ENCODE data around the gene PC. TPM values are rescaled to one million over a fixed set of nuclear protein-coding genes. Genes with fewer than 3 reads are reported as not detected.
A peak's percentile ranks its signal among the peaks of the same experiment; 100 is the strongest.

Gene PC
- total RNA-seq, 3 donors from 2014 or later = 20.0 to 43.8 (median 43.3) TPM

DNA sequence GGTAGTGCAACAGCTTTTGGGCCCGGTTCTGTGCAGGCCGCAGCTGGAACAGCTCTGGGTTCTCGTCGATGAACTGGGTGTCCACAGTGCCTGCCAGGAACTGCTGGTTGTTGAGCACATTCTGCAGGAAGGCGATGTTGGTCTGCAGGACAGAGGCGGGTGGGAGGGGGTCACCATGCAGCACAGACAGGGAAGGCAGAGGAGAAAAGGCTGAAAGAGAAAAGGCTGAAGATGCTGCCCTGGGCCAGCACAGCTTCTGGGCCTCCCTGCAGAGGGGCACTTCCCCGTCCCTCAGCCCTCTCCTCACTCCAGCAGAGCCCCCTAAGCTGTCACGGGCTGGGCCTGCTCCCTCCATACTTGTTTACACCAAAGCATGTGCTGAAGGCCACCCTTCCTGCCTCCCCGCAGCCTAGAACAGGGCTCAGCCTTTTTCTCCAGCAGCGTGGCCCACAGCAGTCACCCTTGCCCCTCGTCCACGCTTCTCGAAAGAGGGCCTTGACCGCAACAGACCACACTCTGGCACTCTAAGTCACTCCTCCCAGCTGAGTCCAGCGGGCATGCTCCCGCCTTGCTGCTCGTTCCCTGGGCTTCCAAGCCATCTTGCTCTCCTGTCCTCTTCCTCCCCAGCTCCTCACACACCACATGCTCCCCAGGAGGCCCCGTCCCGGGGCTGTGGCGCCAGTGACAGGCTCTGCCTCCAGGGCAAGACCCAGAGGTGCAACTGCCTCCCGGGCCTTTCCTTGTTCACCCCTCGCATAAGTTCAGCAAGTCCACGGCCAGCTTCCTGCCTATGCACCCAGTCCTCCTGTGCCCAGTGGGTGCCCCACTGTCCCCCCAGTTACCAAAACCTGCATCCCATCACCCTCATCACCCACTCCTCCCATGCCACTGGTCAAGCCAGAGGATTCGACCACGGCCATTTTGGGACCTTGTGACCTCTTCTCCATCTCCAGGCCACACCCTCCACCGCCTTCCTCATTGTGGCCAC is 104.6 kb downstream of the PC start:
- TF ChIP-seq, protein P1, sequence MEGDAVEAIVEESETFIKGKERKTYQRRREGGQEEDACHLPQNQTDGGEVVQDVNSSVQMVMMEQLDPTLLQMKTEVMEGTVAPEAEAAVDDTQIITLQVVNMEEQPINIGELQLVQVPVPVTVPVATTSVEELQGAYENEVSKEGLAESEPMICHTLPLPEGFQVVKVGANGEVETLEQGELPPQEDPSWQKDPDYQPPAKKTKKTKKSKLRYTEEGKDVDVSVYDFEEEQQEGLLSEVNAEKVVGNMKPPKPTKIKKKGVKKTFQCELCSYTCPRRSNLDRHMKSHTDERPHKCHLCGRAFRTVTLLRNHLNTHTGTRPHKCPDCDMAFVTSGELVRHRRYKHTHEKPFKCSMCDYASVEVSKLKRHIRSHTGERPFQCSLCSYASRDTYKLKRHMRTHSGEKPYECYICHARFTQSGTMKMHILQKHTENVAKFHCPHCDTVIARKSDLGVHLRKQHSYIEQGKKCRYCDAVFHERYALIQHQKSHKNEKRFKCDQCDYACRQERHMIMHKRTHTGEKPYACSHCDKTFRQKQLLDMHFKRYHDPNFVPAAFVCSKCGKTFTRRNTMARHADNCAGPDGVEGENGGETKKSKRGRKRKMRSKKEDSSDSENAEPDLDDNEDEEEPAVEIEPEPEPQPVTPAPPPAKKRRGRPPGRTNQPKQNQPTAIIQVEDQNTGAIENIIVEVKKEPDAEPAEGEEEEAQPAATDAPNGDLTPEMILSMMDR (IDR thresholded peaks at IDR 0.05) = no peak

DNA sequence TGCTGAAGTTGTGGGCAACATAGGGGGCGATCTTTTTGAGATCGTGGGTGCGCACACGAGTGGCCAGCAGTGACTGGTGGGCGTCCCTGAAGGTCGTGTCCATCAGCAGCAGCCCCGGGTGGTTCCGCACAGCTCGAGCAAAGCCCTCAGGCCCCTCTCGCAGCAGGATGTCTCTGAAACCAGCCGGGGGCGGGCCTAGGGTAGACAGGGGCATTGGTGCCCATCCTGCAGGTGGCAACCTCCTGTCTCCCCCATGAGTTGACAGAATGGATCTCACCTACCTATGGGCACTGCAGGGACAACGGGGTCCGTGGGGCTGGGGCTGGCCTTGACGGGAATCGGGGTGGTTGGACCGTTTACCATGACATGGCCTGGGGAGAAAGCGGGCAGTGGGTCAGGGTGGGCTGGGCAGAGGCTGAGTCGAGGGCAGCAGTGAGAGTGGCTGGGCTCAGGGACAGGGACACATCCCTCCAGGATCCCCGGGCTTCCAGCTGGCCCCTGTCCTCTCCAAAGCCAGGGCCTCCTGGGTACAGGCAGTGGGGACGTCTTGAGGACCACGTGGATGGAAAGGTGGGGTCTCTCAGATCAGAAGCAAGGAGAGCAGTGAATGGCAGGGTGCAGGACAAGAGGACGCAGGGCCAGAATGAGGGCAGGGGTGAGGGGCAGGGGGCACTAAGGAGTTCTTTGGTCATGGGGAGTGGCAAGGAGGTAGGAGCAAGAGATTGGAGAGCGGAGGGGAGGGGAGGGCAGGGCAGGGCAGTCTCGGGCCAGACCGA is 105.5 kb downstream of the PC start:
- TF ChIP-seq, protein P1 (IDR thresholded peaks at IDR 0.05) = no peak
- Histone ChIP-seq H3K4me1 (ENCODE audit: low read depth) (peaks cover 4% of the 10 kb centered on the region), H3K36me3 (ENCODE audit: low read depth) (no peaks in the 10 kb centered on the region), H3K9me3 (no peaks in the 10 kb centered on the region), H3K4me3 (no peak overlapping the region)
- intact Hi-C loops (cut with DNase I, micrococcal nuclease) = no loop called here
- DNase-seq (peak in 1 of 3 donors; percentile 51), ATAC-seq (no peak)

More for the DNA sequence above, 104.6 kb downstream of the PC start:
- H3K4me1 ChIP-seq (ENCODE audit: low read depth) = peaks cover 4% of the 10 kb centered on the region
- H3K4me3 ChIP-seq = no peak overlapping the region
- no peaks in the 10 kb centered on the region for H3K36me3 ChIP-seq (ENCODE audit: low read depth)
- no peaks in the 10 kb centered on the region for H3K9me3 ChIP-seq
- DNase-seq = peak in 1 of 3 donors; percentile 50
- intact Hi-C loops (cut with DNase I, micrococcal nuclease) = no loop called here
- no peak for ATAC-seq

DNA sequence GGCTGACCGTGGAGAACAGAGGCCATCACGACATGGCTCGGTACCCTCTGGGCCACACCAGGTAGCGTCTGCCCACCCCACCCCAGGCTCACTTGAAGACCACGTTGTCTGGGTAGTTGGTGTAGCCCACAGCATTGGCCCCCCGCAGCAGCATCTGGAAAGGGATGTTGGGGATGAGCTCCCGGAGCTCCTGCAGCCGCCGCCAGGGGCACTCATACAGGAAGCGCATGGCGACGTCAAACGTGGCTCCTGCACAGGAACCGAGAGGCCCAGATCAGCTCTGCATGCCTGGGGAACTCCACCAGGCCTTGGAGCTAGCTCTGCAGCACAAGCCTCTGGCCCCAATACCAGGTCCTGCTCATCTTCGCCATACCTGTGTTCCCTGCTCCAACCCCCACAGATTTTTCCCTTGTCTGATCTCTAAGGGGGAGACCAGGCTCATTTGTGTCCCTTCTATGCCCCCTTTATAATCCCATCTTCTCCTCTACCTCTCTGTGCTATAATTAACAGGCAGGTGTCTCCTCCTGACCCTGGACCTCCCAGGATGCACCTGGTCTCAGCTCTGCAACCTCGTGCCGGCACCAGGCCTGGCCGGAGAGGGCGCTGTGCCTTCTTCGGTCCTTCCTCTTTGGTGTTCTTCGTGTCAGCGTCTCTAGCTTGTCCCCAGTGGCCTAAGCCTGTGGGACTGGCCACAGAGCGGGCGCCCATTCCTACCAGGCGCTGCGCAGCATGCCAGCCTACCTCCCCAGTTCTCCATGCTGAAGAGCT is 106.3 kb downstream of the PC start:
- DNase-seq (peak in 2 of 3 donors; percentile 49 to 53), ATAC-seq (no peak)
- no peaks in the 10 kb centered on the region for H3K4me1 ChIP-seq (ENCODE audit: low read depth)
- intact Hi-C loops (cut with DNase I, micrococcal nuclease) = no loop called here
- H3K4me3 ChIP-seq = no peak overlapping the region
- no peaks in the 10 kb centered on the region for H3K36me3 ChIP-seq (ENCODE audit: low read depth)
- TF ChIP-seq, protein P1 (IDR thresholded peaks at IDR 0.05) = no peak
- no peaks in the 10 kb centered on the region for H3K9me3 ChIP-seq

DNA sequence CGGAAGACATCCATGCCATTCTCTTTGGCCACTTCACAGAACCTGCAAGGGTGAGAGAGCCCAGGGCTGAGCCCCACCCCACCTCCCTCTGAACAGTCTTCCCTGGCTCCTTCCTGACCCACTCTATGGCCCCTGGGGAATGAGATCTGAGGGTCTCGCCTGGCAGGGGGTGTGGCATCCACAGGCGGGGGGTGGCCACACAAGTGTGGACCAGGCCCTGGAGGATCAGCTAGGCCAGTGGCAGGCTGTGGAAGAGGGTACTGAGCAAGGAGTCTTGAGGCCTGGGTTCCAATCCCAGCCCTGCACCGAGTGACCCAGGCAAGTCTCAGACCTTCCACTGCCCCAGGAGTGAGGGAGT is 107.0 kb downstream of the PC start:
- no peak for ATAC-seq
- TF ChIP-seq, protein P1 (IDR thresholded peaks at IDR 0.05) = no peak
- Histone ChIP-seq H3K4me3 (no peak overlapping the region), H3K36me3 (ENCODE audit: low read depth) (no peaks in the 10 kb centered on the region), H3K4me1 (ENCODE audit: low read depth) (no peaks in the 10 kb centered on the region), H3K9me3 (no peaks in the 10 kb centered on the region)
- DNase-seq = peak in 1 of 3 donors; percentile 26
- intact Hi-C loops (cut with DNase I, micrococcal nuclease) = no loop called here

DNA sequence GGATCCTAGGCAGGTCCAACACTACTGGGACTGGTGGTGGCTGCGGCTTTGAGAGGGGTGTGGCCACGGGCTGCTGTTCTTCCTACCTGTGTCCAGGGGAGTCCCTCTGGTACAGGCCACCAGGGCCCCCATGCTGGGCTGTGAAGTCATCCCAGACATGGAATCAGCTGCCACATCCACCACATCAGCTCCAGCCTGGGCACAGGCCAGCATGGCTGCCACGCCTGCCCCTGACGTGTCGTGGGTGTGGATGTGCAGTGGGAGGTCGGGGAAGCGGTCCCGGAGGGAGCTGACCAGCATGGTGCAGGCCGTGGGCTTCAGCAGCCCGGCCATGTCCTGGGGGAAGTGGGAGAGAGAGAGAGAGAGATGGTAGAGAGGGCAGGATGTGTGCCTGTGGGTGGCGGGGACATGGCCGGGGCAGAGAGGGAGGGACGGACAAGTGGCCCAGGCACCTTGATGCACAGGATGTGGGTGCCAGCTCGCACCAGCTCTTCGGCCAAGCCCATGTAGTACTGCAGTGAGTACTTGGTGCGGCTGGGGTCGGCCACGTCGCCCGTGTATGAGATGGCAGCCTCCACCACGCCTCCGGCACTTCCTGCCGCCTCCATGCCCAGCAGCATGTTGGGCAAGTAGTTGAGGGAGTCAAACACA is 107.5 kb downstream of the PC start:
- H3K9me3 ChIP-seq = no peaks in the 10 kb centered on the region
- H3K36me3 ChIP-seq (ENCODE audit: low read depth) = no peaks in the 10 kb centered on the region
- DNase-seq (peak in 1 of 3 donors; percentile 48), ATAC-seq (no peak)
- H3K4me3 ChIP-seq = no peak overlapping the region
- intact Hi-C loops (cut with DNase I, micrococcal nuclease) = no loop called here
- TF ChIP-seq, protein P1 (IDR thresholded peaks at IDR 0.05) = no peak
- no peaks in the 10 kb centered on the region for H3K4me1 ChIP-seq (ENCODE audit: low read depth)

All from mucosa of descending colon (tissue), 3 donors.